ENCODE data around the gene ATP5MC3.

The ATP5MC3 gene

DNA sequence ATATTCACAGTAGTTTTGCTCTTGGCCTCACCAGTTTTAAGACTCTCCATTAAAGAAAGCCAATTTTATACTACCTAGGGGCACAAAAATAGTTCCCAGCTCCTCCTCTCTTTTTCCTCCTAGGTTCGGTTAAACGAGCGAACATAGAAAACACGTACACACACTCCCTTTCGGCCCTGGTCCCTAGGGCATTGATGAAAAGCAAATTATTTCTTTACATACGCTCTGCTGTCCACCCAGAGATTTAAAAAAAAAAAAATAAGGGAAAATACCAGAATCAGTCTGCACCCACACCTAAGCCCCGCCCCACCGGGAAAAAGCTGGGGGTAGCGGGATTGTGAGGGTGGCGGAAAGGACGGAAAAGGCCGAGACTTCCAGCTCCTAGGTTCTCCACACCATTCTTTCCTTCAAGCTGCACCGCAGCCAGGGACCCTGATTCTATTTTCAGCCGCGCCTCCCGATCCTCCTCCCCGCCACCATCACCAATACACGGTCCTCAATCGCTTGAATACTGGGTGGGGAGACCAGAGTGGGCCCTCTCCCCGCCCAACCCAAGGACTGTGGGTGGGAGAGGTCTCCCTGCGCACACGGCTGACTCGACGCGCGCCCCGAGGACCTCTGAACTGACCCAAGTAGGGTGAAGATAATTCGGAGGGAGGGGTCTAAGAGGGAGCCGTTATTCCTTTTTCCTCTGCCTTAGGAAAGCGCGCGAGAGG, 14.3 kb downstream of the ATP5MC3 start:
- no peaks in the 10 kb centered on the region for H3K36me3 ChIP-seq (ENCODE audit: control insufficient read depth, insufficient read depth, low read length)
- H3K27ac ChIP-seq, result peak overlapping the region; percentile 89
- no peaks in the 10 kb centered on the region for H3K27me3 ChIP-seq (ENCODE audit: control insufficient read depth, insufficient read depth, low read length)
- H2AFZ ChIP-seq, result peak overlapping the region; percentile 92
- TF ChIP-seq, protein P1, sequence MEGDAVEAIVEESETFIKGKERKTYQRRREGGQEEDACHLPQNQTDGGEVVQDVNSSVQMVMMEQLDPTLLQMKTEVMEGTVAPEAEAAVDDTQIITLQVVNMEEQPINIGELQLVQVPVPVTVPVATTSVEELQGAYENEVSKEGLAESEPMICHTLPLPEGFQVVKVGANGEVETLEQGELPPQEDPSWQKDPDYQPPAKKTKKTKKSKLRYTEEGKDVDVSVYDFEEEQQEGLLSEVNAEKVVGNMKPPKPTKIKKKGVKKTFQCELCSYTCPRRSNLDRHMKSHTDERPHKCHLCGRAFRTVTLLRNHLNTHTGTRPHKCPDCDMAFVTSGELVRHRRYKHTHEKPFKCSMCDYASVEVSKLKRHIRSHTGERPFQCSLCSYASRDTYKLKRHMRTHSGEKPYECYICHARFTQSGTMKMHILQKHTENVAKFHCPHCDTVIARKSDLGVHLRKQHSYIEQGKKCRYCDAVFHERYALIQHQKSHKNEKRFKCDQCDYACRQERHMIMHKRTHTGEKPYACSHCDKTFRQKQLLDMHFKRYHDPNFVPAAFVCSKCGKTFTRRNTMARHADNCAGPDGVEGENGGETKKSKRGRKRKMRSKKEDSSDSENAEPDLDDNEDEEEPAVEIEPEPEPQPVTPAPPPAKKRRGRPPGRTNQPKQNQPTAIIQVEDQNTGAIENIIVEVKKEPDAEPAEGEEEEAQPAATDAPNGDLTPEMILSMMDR (IDR thresholded peaks at IDR 0.05), result no peak
- H3K4me2 ChIP-seq (ENCODE audit: low read length), result peak overlapping the region; percentile 90
- H3K9ac ChIP-seq, result peak overlapping the region; percentile 86
- peaks cover 17% of the 10 kb centered on the region for H3K79me2 ChIP-seq
- peaks cover 2% of the 10 kb centered on the region for H3K4me1 ChIP-seq
- peak overlapping the region; percentile 97 for H3K4me3 ChIP-seq (ENCODE audit: low read depth, low read length)
- no peaks in the 10 kb centered on the region for H3K9me3 ChIP-seq (ENCODE audit: control insufficient read depth, low read length)

DNA sequence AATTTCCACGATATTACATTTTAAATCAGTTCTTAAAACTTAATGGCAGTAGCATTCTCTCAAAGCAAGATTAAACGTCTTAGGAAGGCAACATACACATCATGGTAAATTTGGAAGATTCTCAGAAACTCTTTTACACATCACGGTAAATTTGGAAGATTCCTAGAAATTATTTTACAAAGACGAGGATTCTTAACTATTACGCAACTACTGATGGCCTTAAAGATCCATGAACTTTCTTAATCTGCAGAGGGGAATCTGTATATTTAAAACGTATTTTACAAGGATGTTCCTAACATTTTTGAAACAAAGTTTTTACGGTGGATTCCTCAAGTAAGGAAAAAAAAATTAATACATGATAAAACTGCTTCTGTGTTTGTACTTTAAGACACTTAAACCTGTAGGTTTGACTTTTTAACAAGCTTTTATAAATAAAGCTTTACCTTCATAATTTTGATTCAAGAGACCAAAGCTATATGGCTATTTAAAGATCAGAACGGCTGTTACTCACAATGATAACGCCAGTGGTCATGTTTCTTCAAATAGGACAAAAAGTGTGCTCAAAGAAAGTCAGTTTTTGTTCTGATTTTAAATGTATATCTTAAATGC, 15.2 kb downstream of the ATP5MC3 start:
- peaks cover 26% of the 10 kb centered on the region for H3K79me2 ChIP-seq
- peak overlapping the region; percentile 90 for H3K4me2 ChIP-seq (ENCODE audit: low read length)
- TF ChIP-seq, protein P1 (IDR thresholded peaks at IDR 0.05), result no peak
- H3K4me1 ChIP-seq, result peaks cover 2% of the 10 kb centered on the region
- H3K4me3 ChIP-seq (ENCODE audit: low read depth, low read length), result peak overlapping the region; percentile 97
- no peaks in the 10 kb centered on the region for H3K27me3 ChIP-seq (ENCODE audit: control insufficient read depth, insufficient read depth, low read length)
- H3K27ac ChIP-seq, result no peak overlapping the region
- H3K36me3 ChIP-seq (ENCODE audit: control insufficient read depth, insufficient read depth, low read length), result no peaks in the 10 kb centered on the region
- H3K9me3 ChIP-seq (ENCODE audit: control insufficient read depth, low read length), result no peaks in the 10 kb centered on the region
- H3K9ac ChIP-seq, result no peak overlapping the region
- H2AFZ ChIP-seq, result no peak overlapping the region

DNA sequence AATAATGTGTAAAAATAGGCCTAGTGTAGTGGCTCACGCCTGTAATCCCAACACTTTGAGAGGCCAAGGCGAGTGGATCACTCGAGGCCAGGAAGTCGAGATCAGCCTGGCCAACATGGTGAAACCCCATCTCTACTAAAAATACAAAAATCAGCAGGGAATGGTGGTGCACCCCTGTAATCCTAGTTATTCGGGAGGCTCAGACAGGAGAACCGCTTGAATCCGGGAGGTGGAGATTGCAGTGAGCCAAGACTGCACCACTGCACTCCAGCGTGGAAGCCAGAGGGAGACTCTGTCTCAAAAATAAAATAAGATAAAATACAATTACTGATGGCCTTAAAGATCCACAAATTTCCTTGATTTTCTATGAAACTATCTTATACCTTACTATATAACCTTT, 17.3 kb downstream of the ATP5MC3 start:
- H3K4me2 ChIP-seq (ENCODE audit: low read length), result no peak overlapping the region
- no peak overlapping the region for H3K9ac ChIP-seq
- peaks cover 2% of the 10 kb centered on the region for H3K4me1 ChIP-seq
- peaks cover 38% of the 10 kb centered on the region for H3K79me2 ChIP-seq
- H3K9me3 ChIP-seq (ENCODE audit: control insufficient read depth, low read length), result no peaks in the 10 kb centered on the region
- H3K27me3 ChIP-seq (ENCODE audit: control insufficient read depth, insufficient read depth, low read length), result no peaks in the 10 kb centered on the region
- TF ChIP-seq, protein P1 (IDR thresholded peaks at IDR 0.05), result no peak
- no peak overlapping the region for H2AFZ ChIP-seq
- no peak overlapping the region for H3K4me3 ChIP-seq (ENCODE audit: low read depth, low read length)
- H3K36me3 ChIP-seq (ENCODE audit: control insufficient read depth, insufficient read depth, low read length), result no peaks in the 10 kb centered on the region
- no peak overlapping the region for H3K27ac ChIP-seq

DNA sequence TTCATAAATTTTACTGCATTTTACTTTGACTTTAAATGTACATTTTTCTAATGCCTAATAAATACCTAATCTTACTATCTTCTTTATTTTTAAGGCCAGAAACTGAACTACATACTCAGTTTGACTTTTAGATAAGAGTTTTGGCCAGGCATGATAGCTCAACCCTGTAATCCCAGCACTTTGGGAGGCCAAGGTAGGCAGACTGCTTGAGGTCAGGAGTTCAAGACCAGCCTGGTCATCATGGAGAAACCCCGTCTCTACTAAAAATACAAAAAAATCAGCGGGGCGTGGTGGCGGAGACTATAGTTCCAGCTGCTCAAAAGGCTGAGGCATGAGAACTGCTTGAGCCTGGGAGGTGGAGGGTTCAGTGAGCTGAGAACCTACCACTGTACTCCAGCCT, 22.6 kb downstream of the ATP5MC3 start:
- Histone ChIP-seq H3K4me3 (ENCODE audit: low read depth, low read length) (no peak overlapping the region), H3K27ac (no peak overlapping the region), H3K9ac (no peak overlapping the region), H3K27me3 (ENCODE audit: control insufficient read depth, insufficient read depth, low read length) (no peaks in the 10 kb centered on the region), H3K4me1 (no peaks in the 10 kb centered on the region), H3K36me3 (ENCODE audit: control insufficient read depth, insufficient read depth, low read length) (no peaks in the 10 kb centered on the region), H3K4me2 (ENCODE audit: low read length) (no peak overlapping the region), H3K9me3 (ENCODE audit: control insufficient read depth, low read length) (no peaks in the 10 kb centered on the region), H2AFZ (no peak overlapping the region), H3K79me2 (peaks cover 61% of the 10 kb centered on the region)
- TF ChIP-seq, protein P1 (IDR thresholded peaks at IDR 0.05), result no peak

All from parathyroid adenoma (tissue), 2 donors.